Measurements from ENCODE around the gene NFATC1.

Gene NFATC1

DNA sequence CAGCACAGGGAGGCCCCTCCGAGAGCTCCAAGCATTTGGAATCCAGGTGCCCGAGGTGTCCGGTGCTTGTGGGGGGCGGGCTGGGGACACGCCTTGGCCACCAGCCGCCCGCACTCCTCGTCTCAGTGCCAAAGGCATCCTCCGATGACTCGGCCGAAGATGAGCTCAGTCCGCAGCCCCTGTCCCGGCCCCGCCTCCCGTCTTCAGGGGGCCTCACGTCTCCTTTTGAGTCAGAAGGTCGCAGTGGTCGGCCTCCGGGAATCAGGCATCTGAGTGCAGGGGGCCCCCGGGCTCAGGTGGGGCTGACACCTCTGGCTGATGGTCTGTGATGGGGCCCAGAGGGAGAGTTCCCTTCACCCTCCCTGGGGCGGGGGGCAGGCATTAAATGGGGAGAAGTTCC lies 74.8 kb downstream of the NFATC1 start:
- TF ChIP-seq, protein P1, sequence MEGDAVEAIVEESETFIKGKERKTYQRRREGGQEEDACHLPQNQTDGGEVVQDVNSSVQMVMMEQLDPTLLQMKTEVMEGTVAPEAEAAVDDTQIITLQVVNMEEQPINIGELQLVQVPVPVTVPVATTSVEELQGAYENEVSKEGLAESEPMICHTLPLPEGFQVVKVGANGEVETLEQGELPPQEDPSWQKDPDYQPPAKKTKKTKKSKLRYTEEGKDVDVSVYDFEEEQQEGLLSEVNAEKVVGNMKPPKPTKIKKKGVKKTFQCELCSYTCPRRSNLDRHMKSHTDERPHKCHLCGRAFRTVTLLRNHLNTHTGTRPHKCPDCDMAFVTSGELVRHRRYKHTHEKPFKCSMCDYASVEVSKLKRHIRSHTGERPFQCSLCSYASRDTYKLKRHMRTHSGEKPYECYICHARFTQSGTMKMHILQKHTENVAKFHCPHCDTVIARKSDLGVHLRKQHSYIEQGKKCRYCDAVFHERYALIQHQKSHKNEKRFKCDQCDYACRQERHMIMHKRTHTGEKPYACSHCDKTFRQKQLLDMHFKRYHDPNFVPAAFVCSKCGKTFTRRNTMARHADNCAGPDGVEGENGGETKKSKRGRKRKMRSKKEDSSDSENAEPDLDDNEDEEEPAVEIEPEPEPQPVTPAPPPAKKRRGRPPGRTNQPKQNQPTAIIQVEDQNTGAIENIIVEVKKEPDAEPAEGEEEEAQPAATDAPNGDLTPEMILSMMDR (IDR thresholded peaks at IDR 0.05; ENCODE audit: insufficient read depth, low read length, missing control alignments): no peak
- no peak overlapping the region for H3K4me3 ChIP-seq (ENCODE audit: low read depth, low read length)
- CTCF ChIA-PET: interaction anchor here (1.2 kb wide), 1 partner anchor 15 kb away, joined by 3 read pairs; no protein-coding TSS in a partner anchor
- POLR2A ChIA-PET: no interaction called here
- no peak for DNase-seq (ENCODE audit: low read depth, low spot score)

DNA sequence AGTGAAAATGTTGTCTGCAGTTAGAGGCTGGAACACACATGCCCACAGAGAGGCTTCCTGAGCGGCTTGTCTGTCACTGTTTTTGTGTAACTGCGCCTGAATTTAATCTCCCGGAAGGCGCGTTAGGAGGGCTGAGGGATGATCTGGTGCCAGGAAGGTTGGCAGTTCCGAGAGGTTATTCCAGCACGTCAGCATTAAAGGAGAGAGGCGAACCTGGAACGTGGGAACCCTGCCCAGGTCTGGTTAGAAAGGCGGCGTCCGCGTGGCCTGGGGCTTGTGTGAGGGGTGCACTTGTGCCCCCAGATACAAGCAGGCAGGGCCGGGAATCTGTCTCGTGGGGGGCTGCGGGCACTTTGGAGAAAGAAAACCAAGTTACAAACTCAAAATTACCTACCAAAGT lies 75.3 kb downstream of the NFATC1 start:
- POLR2A ChIA-PET: no interaction called here
- CTCF ChIA-PET: no interaction called here
- DNase-seq (ENCODE audit: low read depth, low spot score): no peak
- H3K4me3 ChIP-seq (ENCODE audit: low read depth, low read length): no peak overlapping the region
- TF ChIP-seq, protein P1 (IDR thresholded peaks at IDR 0.05; ENCODE audit: insufficient read depth, low read length, missing control alignments): no peak

GRCh38 chr18:79471597-79471996 lies 75.9 kb downstream of the NFATC1 start:
- ChIA-PET POLR2A (no interaction called here), CTCF (no interaction called here)
- TF ChIP-seq, protein P1 (IDR thresholded peaks at IDR 0.05; ENCODE audit: insufficient read depth, low read length, missing control alignments): no peak
- no peak overlapping the region for H3K4me3 ChIP-seq (ENCODE audit: low read depth, low read length)
- no peak for DNase-seq (ENCODE audit: low read depth, low spot score)

- no peak for DNase-seq (ENCODE audit: low read depth, low spot score)
- TF ChIP-seq, protein P1 (IDR thresholded peaks at IDR 0.05; ENCODE audit: insufficient read depth, low read length, missing control alignments): no peak
- H3K4me3 ChIP-seq (ENCODE audit: low read depth, low read length): no peak overlapping the region
- ChIA-PET POLR2A (no interaction called here), CTCF (interaction anchor here (0.8 to 1.2 kb wide), 2 partner anchors 12 to 139 kb away, joined by 3 read pairs; no protein-coding TSS in a partner anchor)
Observed at GRCh38 chr18:79472176-79472575, 76.4 kb downstream of the NFATC1 start.

DNA sequence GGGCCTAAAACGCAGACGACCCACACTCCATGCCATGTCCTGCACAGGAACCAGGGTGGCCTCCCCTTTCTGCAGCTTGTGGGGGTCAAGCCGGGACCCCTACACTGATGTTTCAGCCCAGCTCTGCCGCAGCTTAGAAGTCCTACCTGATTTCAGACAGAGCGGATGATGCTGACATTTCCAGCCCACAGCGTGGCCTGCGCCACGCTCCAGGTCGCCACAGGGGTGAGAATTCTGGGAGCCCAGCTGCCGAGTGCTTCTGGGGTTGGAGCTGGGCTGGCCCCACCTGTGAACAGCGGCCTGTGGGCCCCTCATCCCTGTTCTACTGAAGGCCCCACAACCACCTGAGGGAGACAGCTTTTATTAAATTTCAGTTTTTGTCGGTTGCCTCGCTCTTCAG lies 77.2 kb downstream of the NFATC1 start:
- no peak overlapping the region for H3K4me3 ChIP-seq (ENCODE audit: low read depth, low read length)
- TF ChIP-seq, protein P1 (IDR thresholded peaks at IDR 0.05; ENCODE audit: insufficient read depth, low read length, missing control alignments): no peak
- no peak for DNase-seq (ENCODE audit: low read depth, low spot score)
- CTCF ChIA-PET: interaction anchor here (1.2 kb wide), 1 partner anchor 11 kb away, joined by 3 read pairs; no protein-coding TSS in a partner anchor
- POLR2A ChIA-PET: interaction anchor here (0.7 kb wide), 1 partner anchor 12 kb away, joined by 4 read pairs; no protein-coding TSS in a partner anchor

DNA sequence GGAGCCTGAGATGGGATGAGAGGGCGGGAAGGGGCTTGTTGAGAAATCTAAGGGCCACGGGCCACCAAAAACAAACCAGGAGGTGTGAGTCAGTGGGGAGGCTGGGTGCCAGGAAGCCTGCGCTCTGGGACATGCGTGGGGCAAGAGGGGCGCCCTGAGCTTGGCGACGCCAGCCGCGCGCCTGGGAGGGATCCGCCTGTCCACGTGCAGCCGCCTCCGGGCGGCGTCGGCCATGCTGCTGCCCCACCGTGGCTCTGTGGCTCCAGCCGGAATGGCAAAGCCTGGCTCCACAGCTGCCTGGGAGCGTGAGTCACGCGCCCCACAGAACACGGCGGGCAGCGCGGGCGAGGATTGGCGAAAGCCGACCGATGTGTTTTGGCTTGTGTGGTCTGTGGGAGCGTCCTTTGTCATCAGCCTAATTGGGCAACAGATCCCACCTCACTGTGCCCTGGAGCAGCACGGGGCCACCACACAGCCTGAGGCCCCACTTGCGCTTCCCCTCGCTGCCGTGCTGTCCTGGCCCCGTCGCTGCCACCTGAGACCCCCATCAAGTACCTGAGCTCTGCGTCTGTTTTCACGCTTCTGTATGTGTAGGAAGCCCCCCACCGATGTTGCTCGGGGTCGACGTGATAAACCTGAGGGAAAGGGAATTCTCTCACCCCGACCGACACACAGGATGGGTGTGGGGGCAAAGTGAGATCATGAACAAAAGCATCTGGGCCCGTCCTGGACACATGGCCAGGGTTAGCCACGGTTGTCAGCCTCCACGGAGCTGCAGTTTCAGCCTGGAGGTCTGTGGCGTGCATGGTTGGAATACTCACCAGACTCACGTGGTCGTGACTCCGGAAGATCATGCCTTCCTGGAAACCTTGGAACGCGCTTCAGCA lies 80.5 kb downstream of the NFATC1 start:
- TF ChIP-seq, protein P1 (IDR thresholded peaks at IDR 0.05; ENCODE audit: insufficient read depth, low read length, missing control alignments): no peak
- ChIA-PET POLR2A (no interaction called here), CTCF (interaction anchor here (1.0 kb wide), 1 partner anchor 22 kb away, joined by 3 read pairs; no protein-coding TSS in a partner anchor)
- H3K4me3 ChIP-seq (ENCODE audit: low read depth, low read length): no peak overlapping the region
- no peak for DNase-seq (ENCODE audit: low read depth, low spot score)

All from AG04449 (cell line).